SU-DHL-6 (cell line): ENCODE data around the gene MAP2K3.

Source experiments
- CTCF ChIP-seq: fragments of 200-600 bp; sonication (generic); IDR thresholded peaks from one replicate; pipeline ENCODE4 v1.5.1; 2017; ENCODE audit warnings: antibody characterized with exemption, mild to moderate bottlenecking, low read length, moderate library complexity; ENCODE audit not compliant: insufficient read depth, poor library complexity, severe bottlenecking
- EZH2phosphoT487 ChIP-seq: fragments of 200-600 bp; sonication (generic), shearing (Covaris generic); conservative IDR thresholded peaks from 2 replicates; pipeline ENCODE4 v1.6.1; 2018; ENCODE audit warnings: mild to moderate bottlenecking, antibody characterized with exemption, low read length, moderate library complexity, mixed read lengths

GRCh38 chr17:21249920-21250703 is 34.4 kb upstream of the MAP2K3 start:
- no peak for TF ChIP-seq CTCF
- TF ChIP-seq EZH2phosphoT487: no peak
